SK-N-SH treated with all-trans-retinoic acid at 6 μM for 48 hours (cell line): ENCODE data around the gene KIF14.
A peak's percentile ranks its signal among the peaks of the same experiment; 100 is the strongest.

ENCODE experiments used
- ATAC-seq: fragments of 200-7000 bp; cut with Tn5 transposase; 3 replicates; pipeline ENCODE4 v1.9.1; 2020; ENCODE audit warnings: mild to moderate bottlenecking, moderate library complexity
- BACH2 ChIP-seq: fragments of 250-450 bp; sonication (Bioruptor Pico); IDR thresholded peaks from 2 replicates; pipeline ENCODE4 v1.9.0; 2021; ENCODE audit warnings: mild to moderate bottlenecking, borderline replicate concordance
- CSDC2 ChIP-seq: fragments of 250-450 bp; sonication (Bioruptor Pico); IDR thresholded peaks from 2 replicates; pipeline ENCODE4 v1.5.0; 2020; ENCODE audit warnings: mild to moderate bottlenecking, moderate library complexity
- ESRRG ChIP-seq: fragments of 250-450 bp; sonication (Bioruptor Pico); IDR thresholded peaks from 2 replicates; pipeline ENCODE4 v1.6.1; 2021; ENCODE audit warnings: mild to moderate bottlenecking
- GLIS3 ChIP-seq: fragments of 250-450 bp; sonication (Bioruptor Pico); IDR thresholded peaks from 2 replicates; pipeline ENCODE4 v1.5.0; 2020; ENCODE audit warnings: mild to moderate bottlenecking, moderate library complexity
- ISL1 ChIP-seq: fragments of 250-450 bp; sonication (Bioruptor Pico); IDR thresholded peaks from 2 replicates; pipeline ENCODE4 v2.1.2; 2022; ENCODE audit warnings: mild to moderate bottlenecking, moderate library complexity
- OSR1 ChIP-seq: fragments of 250-450 bp; sonication (Bioruptor Pico); IDR thresholded peaks from 2 replicates; pipeline ENCODE4 v1.8.0; 2022; ENCODE audit warnings: moderate library complexity, mild to moderate bottlenecking, inconsistent platforms
- PPARA ChIP-seq: fragments of 250-450 bp; sonication (Bioruptor Pico); IDR thresholded peaks from 2 replicates; pipeline ENCODE4 v1.5.0; 2020; ENCODE audit warnings: mild to moderate bottlenecking, borderline replicate concordance
- SNAI2 ChIP-seq: fragments of 250-450 bp; sonication (Bioruptor Pico); IDR thresholded peaks from 2 replicates; pipeline ENCODE4 v1.5.0; 2020; ENCODE audit warnings: mild to moderate bottlenecking, moderate library complexity
- TCF4 ChIP-seq: fragments of 250-450 bp; sonication (Bioruptor Pico); IDR thresholded peaks from 2 replicates; pipeline ENCODE4 v1.8.0; 2021; ENCODE audit warnings: mild to moderate bottlenecking, moderate library complexity, borderline replicate concordance
- TOX ChIP-seq: fragments of 250-450 bp; sonication (Bioruptor Pico); IDR thresholded peaks from 2 replicates; pipeline ENCODE4 v1.8.0; 2021; ENCODE audit warnings: mild to moderate bottlenecking, moderate library complexity, borderline replicate concordance
- ZC3H10 ChIP-seq: fragments of 250-450 bp; sonication (Bioruptor Pico); IDR thresholded peaks from 2 replicates; pipeline ENCODE4 v1.5.1; 2021; ENCODE audit warnings: mild to moderate bottlenecking, moderate library complexity
- ZFP3 ChIP-seq: fragments of 250-450 bp; sonication (Bioruptor Pico); IDR thresholded peaks from 2 replicates; pipeline ENCODE4 v1.5.0; 2020; ENCODE audit warnings: mild to moderate bottlenecking, moderate library complexity
- ZFP30 ChIP-seq: fragments of 450-650 bp; formaldehyde crosslinking; IDR thresholded peaks from 2 replicates; pipeline ENCODE4 v1.5.0; 2022; ENCODE audit warnings: mild to moderate bottlenecking, moderate library complexity
- ZNF565 ChIP-seq: fragments of 450-650 bp; formaldehyde crosslinking; conservative IDR thresholded peaks from 2 replicates; pipeline ENCODE4 v1.5.0; 2020; ENCODE audit warnings: low read depth, mild to moderate bottlenecking, moderate library complexity
- ZNF70 ChIP-seq: fragments of 450-650 bp; formaldehyde crosslinking; IDR thresholded peaks from 2 replicates; pipeline ENCODE4 v1.5.0; 2020; ENCODE audit warnings: mild to moderate bottlenecking, moderate library complexity
- ZNF8 ChIP-seq: fragments of 450-650 bp; formaldehyde crosslinking; IDR thresholded peaks from 2 replicates; pipeline ENCODE4 v1.5.0; 2020; ENCODE audit warnings: mild to moderate bottlenecking, moderate library complexity
- TF ChIP-seq, protein P1 (sequence below): fragments of 250-450 bp; sonication (Bioruptor Pico); IDR thresholded peaks from 2 replicates; pipeline ENCODE4 v1.8.0; 2020; ENCODE audit warnings: mild to moderate bottlenecking, moderate library complexity, borderline replicate concordance
- TF ChIP-seq, protein P2 (sequence below): fragments of 250-450 bp; sonication (Bioruptor Pico); IDR thresholded peaks from 2 replicates; pipeline ENCODE4 v1.8.0; 2021; ENCODE audit warnings: low read depth, mild to moderate bottlenecking, moderate library complexity, borderline replicate concordance
- TF ChIP-seq, protein P3 (sequence below): fragments of 250-450 bp; sonication (Bioruptor Pico); IDR thresholded peaks from 2 replicates; pipeline ENCODE4 v1.5.0; 2020; ENCODE audit warnings: mild to moderate bottlenecking, moderate library complexity
- TF ChIP-seq, protein P4 (sequence below): fragments of 250-450 bp; sonication (Bioruptor Pico); IDR thresholded peaks from 2 replicates; pipeline ENCODE4 v1.5.1; 2020; ENCODE audit warnings: low read depth, mild to moderate bottlenecking, moderate library complexity
- TF ChIP-seq, protein P5 (sequence below): fragments of 250-450 bp; sonication (Bioruptor Pico); IDR thresholded peaks from 2 replicates; pipeline ENCODE4 v1.5.1; 2021; ENCODE audit warnings: mild to moderate bottlenecking, moderate library complexity

KIF14 gene

DNA sequence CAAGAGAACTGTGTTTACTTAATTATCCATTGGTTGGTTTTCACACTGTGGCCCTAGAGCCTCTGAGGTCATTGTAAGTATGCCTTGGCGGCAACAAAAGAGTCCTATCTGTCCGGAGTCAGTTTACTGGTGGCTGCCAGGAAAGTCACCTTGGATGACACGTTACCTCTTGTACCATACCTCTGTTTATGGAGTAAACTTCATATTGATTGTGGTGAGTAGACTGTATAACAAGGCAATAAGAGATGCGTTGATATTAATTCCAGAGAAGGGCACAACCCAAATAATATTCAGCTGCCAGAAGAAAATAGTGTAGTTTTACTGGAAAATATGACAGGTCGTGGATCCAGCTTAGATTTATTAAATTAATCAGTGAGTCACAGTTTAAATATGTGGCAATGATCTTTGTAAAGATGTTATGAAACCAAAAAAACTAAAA, 20.4 kb upstream of the KIF14 start:
- peak; percentile 54 for ATAC-seq

DNA sequence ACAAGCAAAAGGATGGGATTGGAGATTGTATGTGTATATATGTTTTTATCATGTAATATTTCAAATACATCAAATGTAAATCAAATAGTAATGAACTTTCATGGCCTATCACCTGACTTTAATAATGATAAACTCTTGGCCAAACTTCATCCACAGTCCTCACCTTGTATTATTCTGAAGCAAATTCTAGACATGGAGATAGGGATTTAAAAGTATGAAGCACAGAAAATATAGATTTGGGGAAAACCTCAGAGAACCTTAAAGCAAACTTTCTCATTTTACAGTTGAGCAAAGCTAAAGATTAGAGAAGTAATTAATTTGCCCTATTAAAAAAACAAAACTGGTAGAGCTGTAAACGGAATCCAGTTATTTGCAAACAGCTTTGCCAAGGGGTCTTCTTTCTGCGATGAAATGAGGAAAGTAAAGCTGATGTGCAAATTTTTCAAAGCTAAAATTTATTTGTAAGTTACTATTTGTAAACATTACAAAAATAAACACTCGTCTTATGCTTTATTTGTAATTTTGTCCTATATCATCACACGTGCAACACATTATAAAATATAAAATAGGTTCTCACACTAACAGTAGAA, 19.9 kb upstream of the KIF14 start:
- TF ChIP-seq ZNF70, result no peak
- no peak for TF ChIP-seq ZNF8
- TF ChIP-seq GLIS3 (CRISPR knock-in tag), result no peak
- no peak for TF ChIP-seq TCF4
- no peak for TF ChIP-seq ESRRG (CRISPR knock-in tag)
- TF ChIP-seq CSDC2 (CRISPR knock-in tag), result no peak
- TF ChIP-seq, protein P1, sequence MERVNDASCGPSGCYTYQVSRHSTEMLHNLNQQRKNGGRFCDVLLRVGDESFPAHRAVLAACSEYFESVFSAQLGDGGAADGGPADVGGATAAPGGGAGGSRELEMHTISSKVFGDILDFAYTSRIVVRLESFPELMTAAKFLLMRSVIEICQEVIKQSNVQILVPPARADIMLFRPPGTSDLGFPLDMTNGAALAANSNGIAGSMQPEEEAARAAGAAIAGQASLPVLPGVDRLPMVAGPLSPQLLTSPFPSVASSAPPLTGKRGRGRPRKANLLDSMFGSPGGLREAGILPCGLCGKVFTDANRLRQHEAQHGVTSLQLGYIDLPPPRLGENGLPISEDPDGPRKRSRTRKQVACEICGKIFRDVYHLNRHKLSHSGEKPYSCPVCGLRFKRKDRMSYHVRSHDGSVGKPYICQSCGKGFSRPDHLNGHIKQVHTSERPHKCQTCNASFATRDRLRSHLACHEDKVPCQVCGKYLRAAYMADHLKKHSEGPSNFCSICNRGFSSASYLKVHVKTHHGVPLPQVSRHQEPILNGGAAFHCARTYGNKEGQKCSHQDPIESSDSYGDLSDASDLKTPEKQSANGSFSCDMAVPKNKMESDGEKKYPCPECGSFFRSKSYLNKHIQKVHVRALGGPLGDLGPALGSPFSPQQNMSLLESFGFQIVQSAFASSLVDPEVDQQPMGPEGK (CRISPR knock-in tag), result no peak
- TF ChIP-seq PPARA (CRISPR knock-in tag), result no peak
- TF ChIP-seq, protein P2, sequence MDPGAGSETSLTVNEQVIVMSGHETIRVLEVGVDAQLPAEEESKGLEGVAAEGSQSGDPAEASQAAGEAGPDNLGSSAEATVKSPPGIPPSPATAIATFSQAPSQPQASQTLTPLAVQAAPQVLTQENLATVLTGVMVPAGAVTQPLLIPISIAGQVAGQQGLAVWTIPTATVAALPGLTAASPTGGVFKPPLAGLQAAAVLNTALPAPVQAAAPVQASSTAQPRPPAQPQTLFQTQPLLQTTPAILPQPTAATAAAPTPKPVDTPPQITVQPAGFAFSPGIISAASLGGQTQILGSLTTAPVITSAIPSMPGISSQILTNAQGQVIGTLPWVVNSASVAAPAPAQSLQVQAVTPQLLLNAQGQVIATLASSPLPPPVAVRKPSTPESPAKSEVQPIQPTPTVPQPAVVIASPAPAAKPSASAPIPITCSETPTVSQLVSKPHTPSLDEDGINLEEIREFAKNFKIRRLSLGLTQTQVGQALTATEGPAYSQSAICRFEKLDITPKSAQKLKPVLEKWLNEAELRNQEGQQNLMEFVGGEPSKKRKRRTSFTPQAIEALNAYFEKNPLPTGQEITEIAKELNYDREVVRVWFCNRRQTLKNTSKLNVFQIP, result no peak
- TF ChIP-seq, protein P3, sequence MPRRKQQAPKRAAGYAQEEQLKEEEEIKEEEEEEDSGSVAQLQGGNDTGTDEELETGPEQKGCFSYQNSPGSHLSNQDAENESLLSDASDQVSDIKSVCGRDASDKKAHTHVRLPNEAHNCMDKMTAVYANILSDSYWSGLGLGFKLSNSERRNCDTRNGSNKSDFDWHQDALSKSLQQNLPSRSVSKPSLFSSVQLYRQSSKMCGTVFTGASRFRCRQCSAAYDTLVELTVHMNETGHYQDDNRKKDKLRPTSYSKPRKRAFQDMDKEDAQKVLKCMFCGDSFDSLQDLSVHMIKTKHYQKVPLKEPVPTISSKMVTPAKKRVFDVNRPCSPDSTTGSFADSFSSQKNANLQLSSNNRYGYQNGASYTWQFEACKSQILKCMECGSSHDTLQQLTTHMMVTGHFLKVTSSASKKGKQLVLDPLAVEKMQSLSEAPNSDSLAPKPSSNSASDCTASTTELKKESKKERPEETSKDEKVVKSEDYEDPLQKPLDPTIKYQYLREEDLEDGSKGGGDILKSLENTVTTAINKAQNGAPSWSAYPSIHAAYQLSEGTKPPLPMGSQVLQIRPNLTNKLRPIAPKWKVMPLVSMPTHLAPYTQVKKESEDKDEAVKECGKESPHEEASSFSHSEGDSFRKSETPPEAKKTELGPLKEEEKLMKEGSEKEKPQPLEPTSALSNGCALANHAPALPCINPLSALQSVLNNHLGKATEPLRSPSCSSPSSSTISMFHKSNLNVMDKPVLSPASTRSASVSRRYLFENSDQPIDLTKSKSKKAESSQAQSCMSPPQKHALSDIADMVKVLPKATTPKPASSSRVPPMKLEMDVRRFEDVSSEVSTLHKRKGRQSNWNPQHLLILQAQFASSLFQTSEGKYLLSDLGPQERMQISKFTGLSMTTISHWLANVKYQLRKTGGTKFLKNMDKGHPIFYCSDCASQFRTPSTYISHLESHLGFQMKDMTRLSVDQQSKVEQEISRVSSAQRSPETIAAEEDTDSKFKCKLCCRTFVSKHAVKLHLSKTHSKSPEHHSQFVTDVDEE (CRISPR knock-in tag), result no peak
- TF ChIP-seq TOX, result no peak
- TF ChIP-seq OSR1 (CRISPR knock-in tag), result no peak
- no peak for TF ChIP-seq ZFP30 (CRISPR knock-in tag)
- TF ChIP-seq SNAI2 (CRISPR knock-in tag), result no peak
- TF ChIP-seq ISL1 (CRISPR knock-in tag), result no peak
- TF ChIP-seq ZNF565 (CRISPR knock-in tag), result no peak
- TF ChIP-seq, protein P4, sequence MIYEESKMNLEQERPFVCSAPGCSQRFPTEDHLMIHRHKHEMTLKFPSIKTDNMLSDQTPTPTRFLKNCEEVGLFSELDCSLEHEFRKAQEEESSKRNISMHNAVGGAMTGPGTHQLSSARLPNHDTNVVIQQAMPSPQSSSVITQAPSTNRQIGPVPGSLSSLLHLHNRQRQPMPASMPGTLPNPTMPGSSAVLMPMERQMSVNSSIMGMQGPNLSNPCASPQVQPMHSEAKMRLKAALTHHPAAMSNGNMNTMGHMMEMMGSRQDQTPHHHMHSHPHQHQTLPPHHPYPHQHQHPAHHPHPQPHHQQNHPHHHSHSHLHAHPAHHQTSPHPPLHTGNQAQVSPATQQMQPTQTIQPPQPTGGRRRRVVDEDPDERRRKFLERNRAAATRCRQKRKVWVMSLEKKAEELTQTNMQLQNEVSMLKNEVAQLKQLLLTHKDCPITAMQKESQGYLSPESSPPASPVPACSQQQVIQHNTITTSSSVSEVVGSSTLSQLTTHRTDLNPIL, result no peak
- TF ChIP-seq BACH2 (CRISPR knock-in tag), result no peak
- ATAC-seq, result no peak

More for the DNA sequence above, 20.4 kb upstream of the KIF14 start:
- peak; percentile 63; the same call in 1 of the 2 replicates for TF ChIP-seq TOX
- TF ChIP-seq ZC3H10 (CRISPR knock-in tag), result no peak
- TF ChIP-seq ISL1 (CRISPR knock-in tag), result no peak
- TF ChIP-seq SNAI2 (CRISPR knock-in tag), result no peak
- TF ChIP-seq, all 23 proteins: peak for 1

DNA sequence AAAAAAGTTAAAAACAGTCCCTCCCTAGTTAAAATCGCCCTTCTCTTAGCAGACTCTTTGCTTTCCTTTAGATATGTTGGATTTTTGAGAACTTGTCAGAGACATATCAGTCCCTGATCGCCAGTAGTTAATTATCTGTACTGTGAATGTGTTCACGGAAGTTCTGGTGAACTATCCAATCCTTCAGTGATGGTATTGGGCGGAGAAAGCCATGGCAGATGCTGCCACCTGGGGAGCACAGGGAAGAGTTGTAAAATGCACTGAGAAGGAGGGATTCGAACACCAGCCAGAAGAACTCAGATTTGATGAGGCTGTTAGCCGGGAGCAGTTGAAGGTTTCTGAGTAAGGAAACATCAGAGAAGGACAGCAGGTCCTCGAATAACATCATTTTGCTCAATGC, 17.5 kb upstream of the KIF14 start:
- no peak for ATAC-seq
- TF ChIP-seq ZC3H10 (CRISPR knock-in tag), result no peak
- TF ChIP-seq, protein P3 (CRISPR knock-in tag), result no peak
- TF ChIP-seq BACH2 (CRISPR knock-in tag), result no peak
- no peak for TF ChIP-seq ZFP3 (CRISPR knock-in tag)
- TF ChIP-seq ISL1 (CRISPR knock-in tag), result no peak
- TF ChIP-seq, protein P4, result no peak
- TF ChIP-seq CSDC2 (CRISPR knock-in tag), result no peak
- no peak for TF ChIP-seq ZNF70
- no peak for TF ChIP-seq GLIS3 (CRISPR knock-in tag)
- TF ChIP-seq, protein P2, result no peak
- no peak for TF ChIP-seq ZNF565 (CRISPR knock-in tag)
- TF ChIP-seq ZNF8, result no peak
- TF ChIP-seq TOX, result no peak
- TF ChIP-seq, protein P5, sequence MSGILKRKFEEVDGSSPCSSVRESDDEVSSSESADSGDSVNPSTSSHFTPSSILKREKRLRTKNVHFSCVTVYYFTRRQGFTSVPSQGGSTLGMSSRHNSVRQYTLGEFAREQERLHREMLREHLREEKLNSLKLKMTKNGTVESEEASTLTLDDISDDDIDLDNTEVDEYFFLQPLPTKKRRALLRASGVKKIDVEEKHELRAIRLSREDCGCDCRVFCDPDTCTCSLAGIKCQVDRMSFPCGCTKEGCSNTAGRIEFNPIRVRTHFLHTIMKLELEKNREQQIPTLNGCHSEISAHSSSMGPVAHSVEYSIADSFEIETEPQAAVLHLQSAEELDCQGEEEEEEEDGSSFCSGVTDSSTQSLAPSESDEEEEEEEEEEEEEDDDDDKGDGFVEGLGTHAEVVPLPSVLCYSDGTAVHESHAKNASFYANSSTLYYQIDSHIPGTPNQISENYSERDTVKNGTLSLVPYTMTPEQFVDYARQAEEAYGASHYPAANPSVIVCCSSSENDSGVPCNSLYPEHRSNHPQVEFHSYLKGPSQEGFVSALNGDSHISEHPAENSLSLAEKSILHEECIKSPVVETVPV, result no peak
- no peak for TF ChIP-seq OSR1 (CRISPR knock-in tag)
